IPS-18a (cell line): ENCODE results near the gene HDAC4.

Experiments
- H3K27ac ChIP-seq: one replicate; pipeline ENCODE4 v1.5.1; 2013; ENCODE audit warnings: low read length
- H3K27me3 ChIP-seq: one replicate; pipeline ENCODE4 v1.6.1; 2013; ENCODE audit warnings: mild to moderate bottlenecking, low read length; ENCODE audit not compliant: control insufficient read depth, insufficient read depth
- H3K36me3 ChIP-seq: one replicate; pipeline ENCODE4 v1.6.1; 2013; ENCODE audit warnings: low read depth, low read length; ENCODE audit not compliant: control insufficient read depth
- H3K4me1 ChIP-seq: one replicate; pipeline ENCODE4 v1.6.1; 2013; ENCODE audit warnings: low read depth, low read length; ENCODE audit not compliant: control insufficient read depth
- H3K4me3 ChIP-seq: one replicate; pipeline ENCODE4 v1.5.1; 2013; ENCODE audit warnings: low read length
- H3K9ac ChIP-seq: one replicate; pipeline ENCODE4 v1.6.1; 2013; ENCODE audit warnings: mild to moderate bottlenecking, low read length, moderate library complexity
- H3K9me3 ChIP-seq: one replicate; pipeline ENCODE4 v1.6.1; 2013; ENCODE audit warnings: low read depth, low read length; ENCODE audit not compliant: control insufficient read depth

The HDAC4 gene

DNA sequence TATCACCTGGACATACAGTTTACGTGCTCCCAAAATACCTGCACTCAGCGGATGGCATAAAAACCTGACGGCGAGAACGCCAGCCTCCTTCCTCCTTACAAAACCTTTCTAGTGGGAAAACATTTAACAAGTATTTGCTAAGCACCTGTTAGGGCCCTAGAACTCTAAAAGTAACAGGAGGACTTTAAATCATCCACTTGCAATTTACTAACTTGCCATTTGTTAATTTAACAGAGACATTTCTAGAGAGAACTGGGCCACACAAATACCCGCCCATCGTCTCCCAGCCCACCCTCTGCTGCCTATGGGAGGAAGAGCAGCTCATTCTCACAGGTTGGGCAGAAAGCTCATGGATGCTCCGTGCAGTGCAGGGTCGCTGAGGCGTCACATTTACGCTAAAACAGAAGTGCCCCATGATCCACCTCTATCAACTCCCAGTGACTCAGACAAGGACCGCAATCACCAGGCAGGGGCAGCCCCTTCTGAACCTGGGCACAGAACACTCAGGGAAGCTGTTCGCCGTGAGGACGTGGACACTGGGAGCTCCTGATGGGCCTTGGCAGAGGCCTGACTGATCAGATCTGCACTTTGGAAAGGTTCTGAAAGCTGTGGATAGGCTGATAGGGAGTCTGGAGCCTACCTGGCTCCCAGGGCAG is 106.9 kb downstream of the HDAC4 start:
- Histone ChIP-seq H3K9me3 (no peaks in the 10 kb centered on the region), H3K27me3 (no peaks in the 10 kb centered on the region), H3K36me3 (no peaks in the 10 kb centered on the region), H3K9ac (no peak overlapping the region), H3K4me1 (peaks cover 62% of the 10 kb centered on the region), H3K4me3 (no peak overlapping the region), H3K27ac (no peak overlapping the region)

DNA sequence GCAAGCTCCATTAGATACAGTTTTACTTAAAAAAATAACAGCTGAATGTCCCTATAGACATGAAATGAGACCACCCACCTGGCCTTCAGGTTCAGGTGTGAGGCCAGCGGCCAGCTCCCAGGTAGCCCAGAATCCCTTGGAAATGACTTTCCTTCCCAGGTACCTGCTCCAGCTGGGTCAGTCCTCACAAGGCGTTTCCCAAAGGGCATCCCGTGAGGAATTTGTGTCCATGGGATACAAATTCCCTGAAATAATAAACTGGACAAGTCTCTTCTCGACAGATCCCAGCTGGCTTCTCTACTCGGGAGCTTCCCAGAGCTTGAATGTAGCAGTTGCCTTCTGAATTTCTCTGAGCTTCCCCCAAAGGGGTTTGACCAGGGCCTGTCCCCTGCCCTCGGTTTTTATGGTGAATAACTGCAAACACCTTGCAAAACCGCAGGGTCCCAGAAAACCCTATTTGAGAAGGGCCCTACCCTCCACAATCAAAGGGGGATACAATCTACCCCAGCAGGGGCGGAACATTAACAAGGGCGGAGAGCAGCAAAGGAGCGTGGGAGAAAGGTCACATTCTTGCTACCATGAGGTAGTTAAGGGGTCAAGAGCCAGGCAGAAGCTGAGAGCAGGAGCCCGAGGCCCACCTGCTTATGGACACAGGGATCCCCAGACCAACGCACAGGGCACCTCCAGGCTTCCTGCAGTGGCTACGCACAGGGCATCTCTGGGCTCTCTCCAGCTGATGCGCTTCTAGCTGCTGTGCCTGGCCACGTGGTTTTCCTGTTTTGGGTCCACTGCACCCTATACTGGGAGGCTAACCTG is 107.7 kb downstream of the HDAC4 start:
- Histone ChIP-seq H3K27ac (no peak overlapping the region), H3K9me3 (no peaks in the 10 kb centered on the region), H3K4me3 (no peak overlapping the region), H3K36me3 (no peaks in the 10 kb centered on the region), H3K4me1 (peaks cover 66% of the 10 kb centered on the region), H3K9ac (no peak overlapping the region), H3K27me3 (no peaks in the 10 kb centered on the region)

GRCh38 chr2:239292531-239292930 is 108.3 kb downstream of the HDAC4 start:
- no peaks in the 10 kb centered on the region for H3K9me3 ChIP-seq
- peak overlapping the region; percentile 70 for H3K9ac ChIP-seq
- H3K4me1 ChIP-seq, result peaks cover 66% of the 10 kb centered on the region
- no peaks in the 10 kb centered on the region for H3K36me3 ChIP-seq
- H3K4me3 ChIP-seq, result no peak overlapping the region
- H3K27ac ChIP-seq, result no peak overlapping the region
- H3K27me3 ChIP-seq, result no peaks in the 10 kb centered on the region

DNA sequence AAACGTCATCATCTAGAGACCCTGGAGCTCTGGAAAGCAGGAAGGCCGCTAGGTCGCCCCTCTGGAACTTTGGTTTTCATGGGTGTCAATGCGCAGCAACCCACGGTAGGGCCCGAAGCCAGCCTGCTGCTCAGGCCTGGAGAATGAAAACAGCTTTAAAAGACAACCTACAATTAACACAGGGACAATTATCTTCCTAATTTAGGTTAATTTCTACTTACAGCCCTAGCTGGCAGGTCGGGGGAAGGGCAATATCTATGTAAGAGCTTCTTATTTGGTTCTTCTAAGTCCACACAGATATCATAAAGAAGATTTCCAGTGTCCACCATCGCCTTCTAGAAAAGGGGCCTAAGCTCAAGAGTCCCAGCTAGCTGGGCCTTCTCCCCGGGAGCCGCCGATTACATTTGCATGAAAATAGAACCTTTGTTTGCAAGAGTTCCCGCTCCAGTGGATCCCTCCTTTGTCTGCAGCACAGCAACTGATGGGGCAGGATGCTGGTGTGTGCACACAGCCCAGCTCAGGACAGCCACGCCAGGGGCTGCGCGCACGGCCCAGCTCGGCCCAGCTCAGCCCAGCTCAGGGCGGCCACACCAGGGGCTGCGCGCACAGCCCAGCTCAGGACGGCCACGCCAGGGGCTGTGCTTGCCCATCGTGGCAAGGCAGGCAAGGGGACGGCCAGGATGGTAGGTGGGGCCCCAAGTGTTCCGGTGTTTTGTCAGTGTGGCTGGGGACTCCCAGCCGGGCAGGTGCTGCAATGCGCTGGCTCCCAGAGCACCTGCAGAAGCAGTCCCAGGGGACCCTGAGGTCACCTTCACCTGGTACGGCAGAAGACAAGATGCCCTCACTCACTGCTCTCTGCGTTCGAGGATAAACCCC is 109.1 kb downstream of the HDAC4 start:
- H3K36me3 ChIP-seq, result no peaks in the 10 kb centered on the region
- H3K27ac ChIP-seq, result peak overlapping the region; percentile 60
- H3K4me1 ChIP-seq, result peaks cover 61% of the 10 kb centered on the region
- H3K9me3 ChIP-seq, result no peaks in the 10 kb centered on the region
- H3K27me3 ChIP-seq, result no peaks in the 10 kb centered on the region
- peak overlapping the region; percentile 36 for H3K4me3 ChIP-seq
- H3K9ac ChIP-seq, result peak overlapping the region; percentile 70

GRCh38 chr2:239290618-239291474 is 110.0 kb downstream of the HDAC4 start:
- H3K4me3 ChIP-seq, result peak overlapping the region; percentile 36
- H3K4me1 ChIP-seq, result peaks cover 52% of the 10 kb centered on the region
- H3K27ac ChIP-seq, result peak overlapping the region; percentile 50
- no peaks in the 10 kb centered on the region for H3K9me3 ChIP-seq
- H3K27me3 ChIP-seq, result no peaks in the 10 kb centered on the region
- peak overlapping the region; percentile 54 for H3K9ac ChIP-seq
- H3K36me3 ChIP-seq, result no peaks in the 10 kb centered on the region

DNA sequence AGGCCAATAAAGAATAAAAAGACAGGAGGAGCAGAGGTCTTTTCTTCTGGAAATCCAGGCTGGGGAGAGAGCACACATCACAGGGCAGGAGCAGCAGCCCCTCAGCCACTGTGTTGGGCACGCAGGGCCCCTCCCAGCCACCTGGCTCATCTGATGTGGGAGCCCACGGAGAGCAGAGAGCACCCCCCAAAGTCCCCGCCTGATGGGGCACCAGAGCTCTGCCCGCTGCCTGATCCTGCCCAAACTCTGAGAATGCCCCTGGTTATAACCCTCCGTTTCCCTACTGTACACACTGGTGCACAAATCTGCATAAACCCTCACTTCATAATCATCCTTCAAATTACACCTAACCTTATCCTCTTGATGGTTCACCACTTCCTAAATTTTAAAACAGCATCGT is 111.3 kb downstream of the HDAC4 start:
- H3K27me3 ChIP-seq, result no peaks in the 10 kb centered on the region
- no peaks in the 10 kb centered on the region for H3K9me3 ChIP-seq
- H3K9ac ChIP-seq, result no peak overlapping the region
- H3K4me3 ChIP-seq, result no peak overlapping the region
- H3K36me3 ChIP-seq, result no peaks in the 10 kb centered on the region
- H3K27ac ChIP-seq, result no peak overlapping the region
- H3K4me1 ChIP-seq, result peaks cover 52% of the 10 kb centered on the region

DNA sequence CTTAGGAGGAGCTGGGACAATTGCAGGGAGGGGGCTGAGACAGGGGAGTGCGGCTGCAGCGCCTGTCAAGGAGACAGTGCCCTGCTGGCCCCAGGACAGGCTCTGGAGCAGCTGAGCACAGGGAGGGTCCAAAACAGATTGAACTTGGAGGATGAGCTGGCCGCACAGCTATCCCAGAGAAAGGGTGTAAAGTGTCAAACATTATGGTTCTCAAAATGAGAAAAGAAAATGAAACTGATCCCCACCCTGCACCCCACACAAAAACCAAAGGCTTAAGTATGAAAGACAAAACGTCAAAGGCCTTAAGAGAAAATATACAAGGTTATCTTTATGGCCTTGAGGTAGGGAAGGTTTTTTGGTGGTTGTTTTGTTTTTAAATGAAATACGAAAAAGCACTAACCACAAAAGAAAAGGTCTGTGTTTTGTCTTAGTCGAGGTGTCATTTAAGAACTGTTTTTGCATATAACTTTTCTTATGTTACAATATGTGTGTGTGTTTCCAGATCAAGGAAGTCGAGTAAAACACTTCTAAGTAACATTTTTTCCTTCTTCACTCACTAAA is 111.8 kb downstream of the HDAC4 start:
- H3K4me1 ChIP-seq, result peaks cover 50% of the 10 kb centered on the region
- H3K4me3 ChIP-seq, result no peak overlapping the region
- H3K36me3 ChIP-seq, result no peaks in the 10 kb centered on the region
- H3K27ac ChIP-seq, result no peak overlapping the region
- H3K9ac ChIP-seq, result no peak overlapping the region
- no peaks in the 10 kb centered on the region for H3K27me3 ChIP-seq
- no peaks in the 10 kb centered on the region for H3K9me3 ChIP-seq

DNA sequence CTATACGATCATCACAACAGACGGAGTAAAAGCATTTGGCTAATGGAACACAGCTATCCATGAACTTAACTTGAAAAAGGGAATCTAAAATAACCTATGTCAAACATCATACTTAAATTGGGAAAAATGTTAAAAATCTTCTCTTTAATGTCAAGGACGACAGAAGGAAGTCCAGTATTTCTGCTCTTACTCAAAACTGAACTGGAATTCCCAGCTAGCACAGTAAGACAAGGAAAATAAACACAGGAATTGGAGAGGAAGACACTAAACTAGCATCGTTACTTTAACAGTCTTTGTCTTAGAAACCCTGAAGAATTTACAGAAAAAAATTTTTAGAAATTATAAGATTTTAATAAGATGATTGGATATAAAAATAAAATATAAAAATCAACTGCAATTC is 112.6 kb downstream of the HDAC4 start:
- Histone ChIP-seq H3K27ac (no peak overlapping the region), H3K9me3 (no peaks in the 10 kb centered on the region), H3K36me3 (no peaks in the 10 kb centered on the region), H3K27me3 (no peaks in the 10 kb centered on the region), H3K9ac (no peak overlapping the region), H3K4me1 (peaks cover 46% of the 10 kb centered on the region), H3K4me3 (no peak overlapping the region)

DNA sequence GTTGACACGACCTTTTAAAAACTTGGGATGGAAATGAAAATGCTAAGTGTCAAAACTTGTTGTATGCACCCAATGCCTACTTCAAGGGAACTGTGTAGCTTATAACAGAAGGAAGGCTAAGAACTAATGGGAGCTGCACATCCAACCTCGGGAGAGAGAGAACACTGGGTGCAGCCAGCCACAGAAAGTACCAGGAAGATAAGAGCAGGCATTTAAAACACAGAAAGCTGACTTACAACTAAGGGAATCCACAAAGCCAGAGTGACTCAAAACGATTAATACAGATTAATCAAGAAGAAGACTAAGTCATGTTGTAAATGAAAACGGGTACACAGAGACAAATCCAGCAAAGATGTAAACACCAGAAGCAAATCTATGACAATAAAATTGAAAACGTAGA is 113.4 kb downstream of the HDAC4 start:
- Histone ChIP-seq H3K9me3 (no peaks in the 10 kb centered on the region), H3K36me3 (no peaks in the 10 kb centered on the region), H3K4me1 (peaks cover 38% of the 10 kb centered on the region), H3K27me3 (no peaks in the 10 kb centered on the region), H3K27ac (no peak overlapping the region), H3K9ac (no peak overlapping the region), H3K4me3 (no peak overlapping the region)

GRCh38 chr2:239286901-239287300 is 113.9 kb downstream of the HDAC4 start:
- Histone ChIP-seq H3K9me3 (no peaks in the 10 kb centered on the region), H3K36me3 (no peaks in the 10 kb centered on the region), H3K27ac (no peak overlapping the region), H3K4me1 (peaks cover 33% of the 10 kb centered on the region), H3K4me3 (no peak overlapping the region), H3K27me3 (no peaks in the 10 kb centered on the region), H3K9ac (no peak overlapping the region)

GRCh38 chr2:239285932-239286230 is 114.9 kb downstream of the HDAC4 start:
- Histone ChIP-seq H3K9me3 (no peaks in the 10 kb centered on the region), H3K27me3 (no peaks in the 10 kb centered on the region), H3K36me3 (no peaks in the 10 kb centered on the region), H3K4me3 (no peak overlapping the region), H3K4me1 (peaks cover 25% of the 10 kb centered on the region), H3K9ac (no peak overlapping the region), H3K27ac (no peak overlapping the region)
